ENCODE data around the gene RPS6KA5.

The RPS6KA5 gene

DNA sequence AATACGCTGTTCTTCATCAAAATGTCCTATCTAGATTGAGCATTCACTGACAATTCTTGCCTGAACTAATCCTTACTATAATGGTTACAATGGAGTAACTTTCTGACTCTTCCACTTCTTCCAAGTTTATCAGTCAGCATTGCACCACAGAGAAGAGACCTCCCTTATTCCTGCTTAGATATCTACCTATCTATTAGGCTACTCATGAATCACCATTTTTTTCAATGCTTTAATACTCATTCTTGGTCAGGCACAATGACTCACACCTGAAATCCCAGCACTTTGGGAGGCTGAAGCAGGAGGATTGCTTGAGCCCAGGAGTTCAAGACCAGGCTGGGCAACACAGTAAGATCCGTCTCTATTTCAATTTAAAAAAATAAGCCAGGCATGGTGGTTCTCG lies 39.3 kb downstream of the RPS6KA5 start:
- TF ChIP-seq ZNF70 (CRISPR knock-in tag; IDR thresholded peaks at IDR 0.05) (no peak), BACH2 (CRISPR knock-in tag; IDR thresholded peaks at IDR 0.05; ENCODE audit: borderline replicate concordance) (no peak), ZNF565 (CRISPR knock-in tag; conservative IDR thresholded peaks at IDR 0.05; ENCODE audit: low read depth) (no peak), ESRRG (CRISPR knock-in tag; IDR thresholded peaks at IDR 0.05) (no peak), CSDC2 (CRISPR knock-in tag; IDR thresholded peaks at IDR 0.05) (no peak), TCF4 (CRISPR knock-in tag; IDR thresholded peaks at IDR 0.05; ENCODE audit: borderline replicate concordance) (no peak), ARNTL (CRISPR knock-in tag; IDR thresholded peaks at IDR 0.05; ENCODE audit: borderline replicate concordance, low read depth) (no peak), OSR1 (CRISPR knock-in tag; IDR thresholded peaks at IDR 0.05) (no peak), ZFP30 (CRISPR knock-in tag; IDR thresholded peaks at IDR 0.05) (no peak), RARB (CRISPR knock-in tag; IDR thresholded peaks at IDR 0.05) (no peak)
- TF ChIP-seq, protein P1, sequence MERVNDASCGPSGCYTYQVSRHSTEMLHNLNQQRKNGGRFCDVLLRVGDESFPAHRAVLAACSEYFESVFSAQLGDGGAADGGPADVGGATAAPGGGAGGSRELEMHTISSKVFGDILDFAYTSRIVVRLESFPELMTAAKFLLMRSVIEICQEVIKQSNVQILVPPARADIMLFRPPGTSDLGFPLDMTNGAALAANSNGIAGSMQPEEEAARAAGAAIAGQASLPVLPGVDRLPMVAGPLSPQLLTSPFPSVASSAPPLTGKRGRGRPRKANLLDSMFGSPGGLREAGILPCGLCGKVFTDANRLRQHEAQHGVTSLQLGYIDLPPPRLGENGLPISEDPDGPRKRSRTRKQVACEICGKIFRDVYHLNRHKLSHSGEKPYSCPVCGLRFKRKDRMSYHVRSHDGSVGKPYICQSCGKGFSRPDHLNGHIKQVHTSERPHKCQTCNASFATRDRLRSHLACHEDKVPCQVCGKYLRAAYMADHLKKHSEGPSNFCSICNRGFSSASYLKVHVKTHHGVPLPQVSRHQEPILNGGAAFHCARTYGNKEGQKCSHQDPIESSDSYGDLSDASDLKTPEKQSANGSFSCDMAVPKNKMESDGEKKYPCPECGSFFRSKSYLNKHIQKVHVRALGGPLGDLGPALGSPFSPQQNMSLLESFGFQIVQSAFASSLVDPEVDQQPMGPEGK (CRISPR knock-in tag; IDR thresholded peaks at IDR 0.05; ENCODE audit: borderline replicate concordance), result no peak
- TF ChIP-seq, protein P2, sequence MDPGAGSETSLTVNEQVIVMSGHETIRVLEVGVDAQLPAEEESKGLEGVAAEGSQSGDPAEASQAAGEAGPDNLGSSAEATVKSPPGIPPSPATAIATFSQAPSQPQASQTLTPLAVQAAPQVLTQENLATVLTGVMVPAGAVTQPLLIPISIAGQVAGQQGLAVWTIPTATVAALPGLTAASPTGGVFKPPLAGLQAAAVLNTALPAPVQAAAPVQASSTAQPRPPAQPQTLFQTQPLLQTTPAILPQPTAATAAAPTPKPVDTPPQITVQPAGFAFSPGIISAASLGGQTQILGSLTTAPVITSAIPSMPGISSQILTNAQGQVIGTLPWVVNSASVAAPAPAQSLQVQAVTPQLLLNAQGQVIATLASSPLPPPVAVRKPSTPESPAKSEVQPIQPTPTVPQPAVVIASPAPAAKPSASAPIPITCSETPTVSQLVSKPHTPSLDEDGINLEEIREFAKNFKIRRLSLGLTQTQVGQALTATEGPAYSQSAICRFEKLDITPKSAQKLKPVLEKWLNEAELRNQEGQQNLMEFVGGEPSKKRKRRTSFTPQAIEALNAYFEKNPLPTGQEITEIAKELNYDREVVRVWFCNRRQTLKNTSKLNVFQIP (CRISPR knock-in tag; IDR thresholded peaks at IDR 0.05; ENCODE audit: borderline replicate concordance, low read depth), result no peak
- ATAC-seq, result no peak

DNA sequence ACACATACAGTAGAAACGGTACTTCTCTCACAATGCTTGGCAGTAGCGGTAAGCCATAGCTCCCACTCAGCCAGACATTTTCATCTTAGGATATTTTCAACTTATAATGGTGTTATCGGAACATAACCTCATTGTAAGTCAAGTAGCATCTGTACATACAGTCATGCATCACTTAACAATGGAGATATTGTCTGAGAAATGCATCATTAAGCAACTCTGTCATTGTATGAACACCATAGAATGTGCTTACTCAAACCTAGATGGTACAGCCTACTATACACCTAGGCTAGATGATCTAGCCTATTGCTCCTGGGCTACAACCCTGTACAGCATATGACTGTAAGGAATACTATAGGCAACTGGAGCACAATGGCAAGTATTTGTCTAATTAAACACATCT lies 40.8 kb downstream of the RPS6KA5 start:
- no peak for TF ChIP-seq ZFP30 (CRISPR knock-in tag; IDR thresholded peaks at IDR 0.05)
- ATAC-seq, result no peak

DNA sequence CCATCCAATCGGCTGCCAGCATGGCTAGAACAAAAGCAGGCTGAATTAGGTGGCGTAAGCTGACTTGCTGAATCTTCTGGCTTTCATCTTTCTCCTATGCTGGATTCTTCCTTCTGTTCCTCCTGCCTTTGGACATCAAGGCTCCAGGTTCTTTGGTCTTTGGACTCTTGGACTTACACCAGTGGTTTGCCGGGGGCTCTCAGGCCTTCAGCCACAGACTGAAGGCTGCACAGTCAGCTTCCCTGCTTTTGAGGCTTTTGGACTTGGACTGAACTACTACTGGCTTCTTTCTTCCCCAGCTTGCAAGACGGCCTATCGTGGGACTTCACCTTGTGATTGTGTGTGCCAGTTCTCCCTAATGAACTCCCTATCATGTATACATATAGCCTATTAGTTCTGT lies 42.0 kb downstream of the RPS6KA5 start:
- no peak for ATAC-seq
- no peak for TF ChIP-seq PPARA (CRISPR knock-in tag; IDR thresholded peaks at IDR 0.05; ENCODE audit: borderline replicate concordance)
- TF ChIP-seq BACH2 (CRISPR knock-in tag; IDR thresholded peaks at IDR 0.05; ENCODE audit: borderline replicate concordance), result no peak
- no peak for TF ChIP-seq ZNF70 (CRISPR knock-in tag; IDR thresholded peaks at IDR 0.05)
- no peak for TF ChIP-seq TCF4 (CRISPR knock-in tag; IDR thresholded peaks at IDR 0.05; ENCODE audit: borderline replicate concordance)
- no peak for TF ChIP-seq ARNTL (CRISPR knock-in tag; IDR thresholded peaks at IDR 0.05; ENCODE audit: borderline replicate concordance, low read depth)
- TF ChIP-seq ZNF565 (CRISPR knock-in tag; conservative IDR thresholded peaks at IDR 0.05; ENCODE audit: low read depth), result no peak
- no peak for TF ChIP-seq SNAI2 (CRISPR knock-in tag; IDR thresholded peaks at IDR 0.05)
- TF ChIP-seq RARB (CRISPR knock-in tag; IDR thresholded peaks at IDR 0.05), result no peak
- no peak for TF ChIP-seq CSDC2 (CRISPR knock-in tag; IDR thresholded peaks at IDR 0.05)
- TF ChIP-seq, protein P2 (CRISPR knock-in tag; IDR thresholded peaks at IDR 0.05; ENCODE audit: borderline replicate concordance, low read depth), result no peak
- TF ChIP-seq, protein P1 (CRISPR knock-in tag; IDR thresholded peaks at IDR 0.05; ENCODE audit: borderline replicate concordance), result no peak
- no peak for TF ChIP-seq TOX (CRISPR knock-in tag; IDR thresholded peaks at IDR 0.05; ENCODE audit: borderline replicate concordance)

DNA sequence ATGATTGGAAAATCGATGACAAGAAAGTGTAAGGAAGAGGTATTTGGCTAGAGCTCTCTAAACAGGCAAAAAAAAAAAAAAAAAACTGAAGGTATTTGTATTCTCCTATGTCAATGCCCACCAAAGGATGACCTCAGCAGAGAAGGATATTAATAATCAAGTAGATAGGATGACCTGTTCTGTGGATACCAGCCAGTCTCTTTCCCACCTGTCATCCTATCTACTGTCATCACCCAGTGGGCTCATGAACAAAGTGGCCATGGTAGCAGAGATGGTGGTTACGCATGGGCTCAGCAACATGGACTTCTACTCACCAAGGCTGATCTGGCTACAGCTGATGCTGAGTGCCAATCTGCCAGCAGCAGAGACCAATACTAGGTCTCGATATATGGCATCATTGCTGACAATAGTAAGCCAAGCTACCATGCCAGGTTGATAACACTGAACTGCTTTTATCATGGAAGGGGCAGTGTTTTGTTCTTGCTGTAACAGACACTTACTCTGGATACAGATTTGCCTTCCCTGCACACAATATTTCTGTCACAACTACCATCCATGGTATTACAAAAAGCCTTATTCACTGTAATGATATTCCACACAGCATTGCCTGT lies 43.5 kb downstream of the RPS6KA5 start:
- no peak for ATAC-seq
- TF ChIP-seq ZFP30 (CRISPR knock-in tag; IDR thresholded peaks at IDR 0.05) (no peak), GLIS3 (CRISPR knock-in tag; IDR thresholded peaks at IDR 0.05) (no peak), ZNF70 (CRISPR knock-in tag; IDR thresholded peaks at IDR 0.05) (no peak), CSDC2 (CRISPR knock-in tag; IDR thresholded peaks at IDR 0.05) (no peak), RARB (CRISPR knock-in tag; IDR thresholded peaks at IDR 0.05) (no peak), ESRRG (CRISPR knock-in tag; IDR thresholded peaks at IDR 0.05) (no peak), TOX (CRISPR knock-in tag; IDR thresholded peaks at IDR 0.05; ENCODE audit: borderline replicate concordance) (no peak), ZFP3 (CRISPR knock-in tag; IDR thresholded peaks at IDR 0.05) (no peak), PPARA (CRISPR knock-in tag; IDR thresholded peaks at IDR 0.05; ENCODE audit: borderline replicate concordance) (no peak), ISL1 (CRISPR knock-in tag; IDR thresholded peaks at IDR 0.05) (no peak), ARNTL (CRISPR knock-in tag; IDR thresholded peaks at IDR 0.05; ENCODE audit: borderline replicate concordance, low read depth) (no peak), ZNF8 (CRISPR knock-in tag; IDR thresholded peaks at IDR 0.05) (no peak), ZNF565 (CRISPR knock-in tag; conservative IDR thresholded peaks at IDR 0.05; ENCODE audit: low read depth) (no peak), ZC3H10 (CRISPR knock-in tag; IDR thresholded peaks at IDR 0.05) (no peak), OSR1 (CRISPR knock-in tag; IDR thresholded peaks at IDR 0.05) (no peak)
- TF ChIP-seq, protein P3, sequence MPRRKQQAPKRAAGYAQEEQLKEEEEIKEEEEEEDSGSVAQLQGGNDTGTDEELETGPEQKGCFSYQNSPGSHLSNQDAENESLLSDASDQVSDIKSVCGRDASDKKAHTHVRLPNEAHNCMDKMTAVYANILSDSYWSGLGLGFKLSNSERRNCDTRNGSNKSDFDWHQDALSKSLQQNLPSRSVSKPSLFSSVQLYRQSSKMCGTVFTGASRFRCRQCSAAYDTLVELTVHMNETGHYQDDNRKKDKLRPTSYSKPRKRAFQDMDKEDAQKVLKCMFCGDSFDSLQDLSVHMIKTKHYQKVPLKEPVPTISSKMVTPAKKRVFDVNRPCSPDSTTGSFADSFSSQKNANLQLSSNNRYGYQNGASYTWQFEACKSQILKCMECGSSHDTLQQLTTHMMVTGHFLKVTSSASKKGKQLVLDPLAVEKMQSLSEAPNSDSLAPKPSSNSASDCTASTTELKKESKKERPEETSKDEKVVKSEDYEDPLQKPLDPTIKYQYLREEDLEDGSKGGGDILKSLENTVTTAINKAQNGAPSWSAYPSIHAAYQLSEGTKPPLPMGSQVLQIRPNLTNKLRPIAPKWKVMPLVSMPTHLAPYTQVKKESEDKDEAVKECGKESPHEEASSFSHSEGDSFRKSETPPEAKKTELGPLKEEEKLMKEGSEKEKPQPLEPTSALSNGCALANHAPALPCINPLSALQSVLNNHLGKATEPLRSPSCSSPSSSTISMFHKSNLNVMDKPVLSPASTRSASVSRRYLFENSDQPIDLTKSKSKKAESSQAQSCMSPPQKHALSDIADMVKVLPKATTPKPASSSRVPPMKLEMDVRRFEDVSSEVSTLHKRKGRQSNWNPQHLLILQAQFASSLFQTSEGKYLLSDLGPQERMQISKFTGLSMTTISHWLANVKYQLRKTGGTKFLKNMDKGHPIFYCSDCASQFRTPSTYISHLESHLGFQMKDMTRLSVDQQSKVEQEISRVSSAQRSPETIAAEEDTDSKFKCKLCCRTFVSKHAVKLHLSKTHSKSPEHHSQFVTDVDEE (CRISPR knock-in tag; IDR thresholded peaks at IDR 0.05), result no peak
- TF ChIP-seq, protein P4, sequence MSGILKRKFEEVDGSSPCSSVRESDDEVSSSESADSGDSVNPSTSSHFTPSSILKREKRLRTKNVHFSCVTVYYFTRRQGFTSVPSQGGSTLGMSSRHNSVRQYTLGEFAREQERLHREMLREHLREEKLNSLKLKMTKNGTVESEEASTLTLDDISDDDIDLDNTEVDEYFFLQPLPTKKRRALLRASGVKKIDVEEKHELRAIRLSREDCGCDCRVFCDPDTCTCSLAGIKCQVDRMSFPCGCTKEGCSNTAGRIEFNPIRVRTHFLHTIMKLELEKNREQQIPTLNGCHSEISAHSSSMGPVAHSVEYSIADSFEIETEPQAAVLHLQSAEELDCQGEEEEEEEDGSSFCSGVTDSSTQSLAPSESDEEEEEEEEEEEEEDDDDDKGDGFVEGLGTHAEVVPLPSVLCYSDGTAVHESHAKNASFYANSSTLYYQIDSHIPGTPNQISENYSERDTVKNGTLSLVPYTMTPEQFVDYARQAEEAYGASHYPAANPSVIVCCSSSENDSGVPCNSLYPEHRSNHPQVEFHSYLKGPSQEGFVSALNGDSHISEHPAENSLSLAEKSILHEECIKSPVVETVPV (CRISPR knock-in tag; IDR thresholded peaks at IDR 0.05), result no peak
